Kidney (tissue), 14 donors: ENCODE data around the gene SF3B4. TPM values are rescaled to one million over a fixed set of nuclear protein-coding genes. Genes with fewer than 3 reads are reported as not detected.
A peak's percentile ranks its signal among the peaks of the same experiment; 100 is the strongest.

ENCODE experiments used
- DNase-seq, 5 donors: peaks; one replicate each; pipeline ENCODE4 v3.0.0-alpha.2; 2013 to 2020
- FAIRE-seq: peaks from 2 replicates; lab custom pipeline; 2012; peaks lifted over from hg19 to GRCh38; lab: Jason Lieb, UNC
- H3K27ac ChIP-seq, 2 donors: one replicate each; pipeline ENCODE4 v1.7.0; 2013; ENCODE audit warnings: low read depth in 2 of 2, low read length in 2 of 2, inconsistent platforms in 1 of 2
- H3K27me3 ChIP-seq: one replicate; pipeline ENCODE4 v1.7.1; 2013; ENCODE audit warnings: low read length, inconsistent platforms; ENCODE audit not compliant: control insufficient read depth, insufficient read depth
- H3K36me3 ChIP-seq, 3 donors: one replicate each; pipeline versions ENCODE4 v1.7.0 to v1.7.1; 2013; ENCODE audit warnings: low read length in 3 of 3, control low read depth in 1 of 3, inconsistent platforms in 1 of 3; ENCODE audit not compliant: insufficient read depth in 3 of 3, control insufficient read depth in 2 of 3
- H3K4me1 ChIP-seq, 3 donors: one replicate each; pipeline versions ENCODE4 v1.7.0 to v1.7.1; 2013; ENCODE audit warnings: low read length in 3 of 3, inconsistent platforms in 1 of 3, low read depth in 1 of 3; ENCODE audit not compliant: control insufficient read depth in 2 of 3, insufficient read depth in 2 of 3
- H3K4me3 ChIP-seq, 3 donors: one replicate each; pipeline versions ENCODE4 v1.7.0 to v1.8.1; 2013; ENCODE audit warnings: low read length in 3 of 3, control low read depth in 1 of 3, inconsistent platforms in 1 of 3
- H3K9ac ChIP-seq, 3 donors: one replicate each; pipeline versions ENCODE4 v1.7.0 to v1.7.1; 2013; ENCODE audit warnings: low read length in 3 of 3, control low read depth in 1 of 3, inconsistent platforms in 1 of 3
- H3K9me3 ChIP-seq, 3 donors: one replicate each; pipeline versions ENCODE4 v1.7.0 to v1.7.1; 2013; ENCODE audit warnings: low read length in 3 of 3, control low read depth in 1 of 3, inconsistent platforms in 1 of 3; ENCODE audit not compliant: control insufficient read depth in 2 of 3, insufficient read depth in 1 of 3
- CTCF ChIP-seq: IDR thresholded peaks from 3 replicates; pipeline ENCODE4 v1.5.1; 2012; ENCODE audit warnings: mild to moderate bottlenecking, moderate library complexity, borderline replicate concordance; ENCODE audit not compliant: insufficient read depth; ENCODE audit errors: extremely low read depth
- intact Hi-C: fragments of 100-400 bp; cut with DNase I; formaldehyde crosslinking; loops from one replicate; pipeline ENCODE4 v1.11.1; 2022
- polyA plus RNA-seq: library from polyadenylated mRNA; stranded (reverse); fragments of 350-450 nt; fragmentation: Illumina TruSeq; extraction: RNeasy Lipid Tissue Mini Kit (QIAGEN cat#74804); gene quantifications from one replicate; pipeline ENCODE4 v1.2.3, GENCODE V29; 2014; ENCODE audit warnings: low read depth, low replicate concordance; ENCODE audit not compliant: insufficient read depth
- total RNA-seq: library from RNA; stranded (reverse); fragmentation: NEBNext Ultra II Directional; extraction: Animal tissue kit (Norgen Biotek cat#: 25700); gene quantifications from one replicate; pipeline ENCODE4 v1.2.1, GENCODE V29; 2021
- donor health status: control.
- donor health status: control.
- donor health status: control.
- donor health status: control.
- donor health status: control.
- donor health status: DM: yes; HTN: yes; CAD: no.
- donor health status: Normal renal cell carcinoma (clear cell type).

SF3B4 gene
- total and polyA plus RNA-seq, 2 donors from 2014 or later: 40.6 to 55.0 TPM

DNA sequence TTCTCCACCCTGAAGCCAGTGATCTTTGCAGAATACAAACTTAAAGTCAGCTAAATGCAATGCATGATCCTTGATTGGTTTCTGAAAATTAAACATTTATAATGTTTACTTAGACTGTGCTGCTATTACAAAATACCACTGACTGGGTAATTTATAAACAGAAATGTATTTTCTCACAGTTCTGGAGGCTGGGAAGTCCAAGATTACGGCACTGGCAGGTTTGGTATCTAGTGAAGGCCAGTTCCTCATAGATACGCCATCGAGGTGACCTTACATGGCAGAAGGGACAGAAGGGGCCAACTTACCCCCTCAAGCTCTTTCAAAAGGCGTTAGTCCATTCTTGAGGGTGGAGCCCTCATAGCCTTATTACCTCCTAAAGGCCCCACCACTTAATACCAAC lies 31.0 kb downstream of the SF3B4 start:
- intact Hi-C loops: no loop called here
- Histone ChIP-seq H3K27ac (no peak overlapping the region), H3K4me3 (no peak overlapping the region), H3K9ac (no peak overlapping the region), H3K36me3 (no peaks in the 10 kb centered on the region), H3K4me1 (peaks cover 0 to 6% (median 6%) of the 10 kb centered on the region in 3 donors), H3K9me3 (no peaks in the 10 kb centered on the region), H3K27me3 (no peaks in the 10 kb centered on the region)
- FAIRE-seq (no peak), DNase-seq (no peak)
- TF ChIP-seq CTCF: no peak

DNA sequence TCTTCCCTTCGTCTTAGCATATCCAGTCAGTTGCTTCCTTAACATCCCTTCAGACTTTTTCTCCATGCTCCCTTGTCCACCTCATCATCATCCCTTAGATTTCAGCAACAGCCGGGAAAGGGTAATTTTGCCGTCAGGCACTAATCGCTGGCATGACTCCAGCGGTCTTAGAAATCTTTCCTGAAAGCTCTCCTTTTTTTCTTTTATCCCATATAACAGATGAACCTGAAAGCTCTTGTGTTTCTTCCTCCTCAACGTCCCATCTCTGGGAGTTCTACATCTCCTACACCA lies 38.7 kb downstream of the SF3B4 start:
- intact Hi-C loops: no loop called here
- TF ChIP-seq CTCF: no peak
- Histone ChIP-seq H3K9ac (peak overlapping the region; percentile 38 to 99 (median 97)), H3K36me3 (no peaks in the 10 kb centered on the region), H3K27ac (peak overlapping the region; percentile 98 to 99), H3K27me3 (no peaks in the 10 kb centered on the region), H3K4me3 (peak overlapping the region; percentile 81 to 96 (median 94)), H3K9me3 (no peaks in the 10 kb centered on the region), H3K4me1 (peaks cover 0 to 11% (median 8%) of the 10 kb centered on the region in 3 donors)
- peak in 3 of 5 donors; percentile 36 to 83 (median 62) for DNase-seq
- no peak for FAIRE-seq

GRCh38 chr1:149888247-149888998 lies 39.2 kb downstream of the SF3B4 start:
- intact Hi-C loops: no loop called here
- TF ChIP-seq CTCF: peak; percentile 77

More at GRCh38 chr1:149888247-149888998, 39.2 kb downstream of the SF3B4 start:
- no peaks in the 10 kb centered on the region for H3K36me3 ChIP-seq
- H3K27me3 ChIP-seq: no peaks in the 10 kb centered on the region
- no peaks in the 10 kb centered on the region for H3K9me3 ChIP-seq
- DNase-seq (peak; percentile 91 to 97 (median 95)), FAIRE-seq (no peak)
- H3K4me1 ChIP-seq: peaks cover 0 to 11% (median 8%) of the 10 kb centered on the region in 3 donors
- H3K27ac ChIP-seq: peak overlapping the region; percentile 98 to 99
- H3K9ac ChIP-seq: peak overlapping the region; percentile 38 to 99 (median 97)
- peak overlapping the region; percentile 81 to 96 (median 94) for H3K4me3 ChIP-seq
